HG02840 (cell line): Measurements from ENCODE around the gene CDH8.

Experiments used
- ATAC-seq: cut with Tn5 transposase; IDR thresholded peaks from one replicate; pipeline ENCODE4 v1.9.1; 2021; ENCODE audit warnings: mild to moderate bottlenecking, moderate library complexity, moderate number of reproducible peaks; ENCODE audit not compliant: unreplicated experiment, low FRiP score

CDH8 gene

GRCh38 chr16:62033065-62033464 is 3.2 kb downstream of the CDH8 start:
- ATAC-seq = no peak

DNA sequence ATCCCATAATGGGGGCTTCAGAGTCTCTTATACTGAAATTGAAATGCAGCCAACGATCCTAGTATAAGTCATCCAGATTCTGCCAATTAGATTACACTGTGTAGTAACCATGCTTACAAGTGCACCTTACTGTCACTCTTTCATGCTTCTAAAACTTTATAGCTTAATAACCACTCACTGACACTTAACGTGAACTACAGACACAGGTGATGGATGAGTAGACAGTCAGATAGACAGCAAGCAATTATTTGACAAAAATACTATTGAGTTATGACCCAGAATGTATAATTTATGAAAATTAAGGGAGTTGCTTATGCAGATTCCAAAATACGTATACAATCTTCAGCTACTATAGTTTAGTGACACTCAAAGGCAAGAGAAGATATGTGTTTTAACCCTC is 6.3 kb downstream of the CDH8 start:
- no peak for ATAC-seq

DNA sequence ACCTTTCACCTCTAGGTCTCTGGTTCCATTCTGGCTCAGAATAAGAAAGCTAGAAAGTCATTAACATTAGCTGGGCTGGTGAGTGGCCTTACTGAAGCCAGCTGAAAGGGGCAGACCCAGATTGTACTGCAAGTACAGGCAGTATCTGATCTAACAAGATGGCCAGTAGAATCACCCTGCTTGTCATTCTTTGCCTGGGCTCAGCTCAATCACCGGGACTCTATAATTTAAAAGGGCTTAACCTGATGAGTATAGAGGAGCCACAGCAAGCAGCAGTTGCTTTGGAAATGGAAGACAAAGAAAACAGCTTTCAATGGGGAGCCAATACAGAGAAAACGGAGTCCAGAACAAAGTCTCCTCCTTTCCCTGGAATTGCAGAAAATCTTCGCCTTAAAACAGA is 13.6 kb downstream of the CDH8 start:
- ATAC-seq = no peak

GRCh38 chr16:62021161-62021581 is 15.1 kb downstream of the CDH8 start:
- ATAC-seq = no peak

DNA sequence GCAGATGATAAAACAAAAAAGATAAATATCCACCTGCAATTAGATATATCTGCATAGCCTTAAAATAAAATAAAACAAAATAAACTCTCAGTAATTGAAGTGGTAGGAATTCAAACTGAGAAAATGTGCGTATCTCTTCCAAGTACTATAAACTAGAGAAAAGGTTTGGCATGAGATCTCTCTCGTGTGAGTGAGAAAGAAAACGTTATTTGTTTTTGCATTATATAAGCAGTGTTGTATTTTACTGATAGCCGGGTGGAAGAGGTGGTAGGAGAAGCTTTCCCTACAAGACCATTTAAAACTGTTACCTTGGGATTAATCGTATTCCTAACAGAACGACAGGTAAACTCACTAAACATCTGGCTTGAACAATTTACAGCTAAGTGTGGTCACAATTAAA is 15.6 kb downstream of the CDH8 start:
- ATAC-seq = no peak

GRCh38 chr16:62019851-62020250 is 16.4 kb downstream of the CDH8 start:
- no peak for ATAC-seq

GRCh38 chr16:62018301-62019060 is 17.8 kb downstream of the CDH8 start:
- ATAC-seq = no peak

DNA sequence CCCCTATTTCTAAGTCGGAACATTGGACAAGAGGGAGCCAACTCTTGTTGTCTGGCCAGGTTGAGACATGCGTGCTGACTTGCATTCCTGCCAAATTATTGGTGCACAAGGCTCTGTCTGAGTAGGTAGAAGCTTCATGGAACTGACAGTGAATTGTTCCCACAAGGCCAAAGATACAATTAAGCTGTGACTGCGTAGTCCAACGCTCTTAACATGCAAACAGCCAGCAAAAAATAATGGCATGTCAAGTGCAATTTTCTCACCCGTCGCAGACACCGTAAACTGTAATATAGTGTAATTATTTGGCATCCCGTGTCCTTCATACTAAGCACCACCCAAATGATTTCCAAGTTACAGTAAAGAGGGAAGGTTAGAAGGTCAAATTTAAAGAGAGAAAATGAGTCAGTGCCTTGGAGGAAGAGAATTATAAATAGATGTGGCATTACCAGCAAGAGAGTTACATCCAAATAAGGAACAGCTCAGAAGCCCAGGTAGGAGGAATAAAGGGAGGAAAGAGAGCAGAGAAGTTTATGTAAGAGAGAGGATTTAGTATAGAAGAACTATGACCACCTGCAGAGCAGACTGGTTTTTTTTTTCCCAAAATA is 21.8 kb downstream of the CDH8 start:
- ATAC-seq = no peak

- no peak for ATAC-seq
Measured at GRCh38 chr16:62010186-62010585, 26.1 kb downstream of the CDH8 start.

DNA sequence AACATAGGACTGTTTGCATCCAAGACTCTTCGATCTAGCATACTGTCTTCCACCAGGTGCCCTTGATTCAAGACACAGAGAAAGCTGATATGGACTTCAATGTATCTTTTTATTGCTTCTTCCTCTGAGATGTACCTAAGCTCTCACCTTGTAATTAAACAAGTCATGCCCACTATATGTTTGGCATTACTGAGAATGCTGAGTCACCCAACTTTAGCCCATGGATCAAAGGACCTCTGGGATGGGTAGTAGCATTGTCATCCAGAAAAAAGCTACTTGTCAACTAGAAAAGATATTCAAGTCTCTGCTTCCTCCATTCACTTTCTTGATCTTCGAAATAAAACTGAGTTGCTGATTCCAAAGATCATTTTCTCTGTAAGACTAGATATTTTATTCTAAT is 37.8 kb downstream of the CDH8 start:
- no peak for ATAC-seq

- no peak for ATAC-seq
Measured at GRCh38 chr16:61993108-61993507, 43.1 kb downstream of the CDH8 start.

DNA sequence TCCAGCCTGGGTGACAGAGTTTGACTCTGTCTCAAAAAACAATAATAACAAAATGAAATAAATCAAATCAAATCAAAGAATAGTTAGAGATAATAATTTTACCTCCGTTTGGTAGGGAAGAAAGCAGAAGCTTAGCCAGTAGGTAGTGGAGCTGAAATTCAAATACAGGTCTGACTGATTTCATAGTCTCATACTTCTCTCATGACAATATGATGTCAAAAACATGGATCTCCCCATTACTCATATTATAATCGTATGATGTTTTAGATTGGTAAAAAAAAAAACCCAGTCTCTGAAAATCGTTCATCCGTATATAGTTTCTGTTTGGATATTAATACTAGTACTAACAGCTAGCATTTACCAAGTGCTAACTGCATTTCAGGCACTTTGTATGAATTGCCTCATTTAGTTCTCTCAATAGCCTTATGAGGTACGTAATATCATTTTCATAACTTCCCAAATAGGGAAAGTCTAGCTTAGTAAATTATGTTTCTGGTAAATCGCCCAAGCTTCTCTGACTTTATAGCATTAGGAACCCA is 48.7 kb downstream of the CDH8 start:
- no peak for ATAC-seq

GRCh38 chr16:61969077-61969382 is 67.2 kb downstream of the CDH8 start:
- ATAC-seq = no peak

- no peak for ATAC-seq
Measured at GRCh38 chr16:61968242-61969076, 67.8 kb downstream of the CDH8 start.

- no peak for ATAC-seq
Measured at GRCh38 chr16:61957075-61957855, 79.0 kb downstream of the CDH8 start.

GRCh38 chr16:61952841-61953240 is 83.4 kb downstream of the CDH8 start:
- no peak for ATAC-seq

DNA sequence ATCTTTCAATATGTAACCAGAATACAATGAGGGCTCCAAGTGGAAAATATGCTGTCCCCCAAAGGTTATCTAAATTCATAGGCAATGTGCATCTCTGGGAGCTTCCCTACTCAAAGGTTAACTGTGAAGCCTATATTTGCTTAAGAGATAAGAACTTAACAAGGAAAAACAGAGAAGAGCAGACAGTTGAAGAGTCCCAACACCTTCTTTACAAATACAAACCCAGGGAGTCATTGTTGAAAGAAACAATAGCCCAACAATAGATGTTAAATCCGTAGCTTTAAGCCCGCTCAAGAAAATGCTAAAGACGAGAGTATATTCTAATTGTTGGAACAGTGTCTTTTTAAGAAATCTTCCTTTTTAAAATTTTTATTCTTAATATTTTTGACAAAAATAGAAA is 87.8 kb downstream of the CDH8 start:
- no peak for ATAC-seq

- no peak for ATAC-seq
Measured at GRCh38 chr16:61946019-61946418, 90.2 kb downstream of the CDH8 start.

- ATAC-seq = no peak
Measured at GRCh38 chr16:61945511-61945910, 90.7 kb downstream of the CDH8 start.

GRCh38 chr16:61944004-61944403 is 92.2 kb downstream of the CDH8 start:
- no peak for ATAC-seq

DNA sequence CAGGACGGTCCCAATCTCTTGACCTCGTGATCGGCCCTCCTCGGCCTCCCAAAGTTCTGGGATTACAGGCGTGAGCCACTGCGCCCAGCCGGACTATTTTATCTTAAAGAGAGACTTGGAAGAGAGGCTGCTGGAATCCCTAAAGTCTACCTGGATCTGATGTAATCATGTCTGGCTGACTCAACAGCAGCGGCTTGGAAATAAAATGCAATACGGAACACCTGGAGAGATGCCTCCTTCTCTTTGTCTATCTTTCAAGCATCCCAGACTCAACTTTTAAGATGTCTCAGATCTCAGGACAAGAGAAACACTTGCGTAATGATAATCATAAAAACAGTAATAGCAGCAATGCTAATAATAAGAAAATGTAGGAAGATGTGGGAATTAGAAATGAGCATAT is 95.6 kb downstream of the CDH8 start:
- no peak for ATAC-seq
